HepG2 (cell line): ENCODE data around the gene TMCC2. TPM values are rescaled to one million over a fixed set of nuclear protein-coding genes. Genes with fewer than 3 reads are reported as not detected.

ENCODE experiments used
- FOXA1 ChIP-seq, 2 experiments: fragments of 450-650 bp in 1 of 2; sonication (generic) in 1 of 2; formaldehyde crosslinking in 1 of 2; IDR thresholded peaks; 2 replicates each; pipeline versions ENCODE4 v1.4.0 to v1.6.1; 2016 to 2020; ENCODE audit warnings: missing genetic modification reagents in 1 of 2
- GTF2F1 ChIP-seq: fragments of 150-350 bp; IDR thresholded peaks from 2 replicates; pipeline ENCODE4 v1.6.1; 2014; ENCODE audit warnings: low read length
- HCFC1 ChIP-seq: fragments of 150-350 bp; IDR thresholded peaks from 2 replicates; pipeline ENCODE4 v1.6.1; 2014; ENCODE audit warnings: low read depth, low read length
- NFKBIZ ChIP-seq: IDR thresholded peaks from 2 replicates; pipeline ENCODE4 v1.6.1; 2018; ENCODE audit warnings: missing genetic modification reagents, missing compliant biosample characterization
- SKI ChIP-seq: fragments of 450-650 bp; IDR thresholded peaks from one replicate; pipeline ENCODE4 v1.6.1; 2018; ENCODE audit warnings: mild to moderate bottlenecking; ENCODE audit not compliant: partially characterized antibody
- TBX2 ChIP-seq: sonication (generic); formaldehyde crosslinking; IDR thresholded peaks from 2 replicates; pipeline ENCODE4 v1.5.0; 2020; ENCODE audit warnings: missing genetic modification reagents, mild to moderate bottlenecking, borderline replicate concordance
- ZBTB42 ChIP-seq: sonication (generic); formaldehyde crosslinking; IDR thresholded peaks from 2 replicates; pipeline ENCODE4 v1.5.0; 2020; ENCODE audit warnings: mild to moderate bottlenecking, missing genetic modification reagents
- ZBTB7B ChIP-seq: sonication (generic); formaldehyde crosslinking; IDR thresholded peaks from 2 replicates; pipeline ENCODE4 v1.4.0; 2020; ENCODE audit warnings: missing genetic modification reagents
- ZNF251 ChIP-seq: sonication (generic); formaldehyde crosslinking; IDR thresholded peaks from 2 replicates; pipeline ENCODE4 v1.9.0; 2021; ENCODE audit warnings: mild to moderate bottlenecking, missing genetic modification reagents
- ZNF333 ChIP-seq: sonication (generic); formaldehyde crosslinking; IDR thresholded peaks from 2 replicates; pipeline ENCODE4 v1.4.0; 2020; ENCODE audit warnings: mild to moderate bottlenecking, missing genetic modification reagents, borderline replicate concordance
- ZNF335 ChIP-seq: sonication (generic); formaldehyde crosslinking; IDR thresholded peaks from 2 replicates; pipeline ENCODE4 v1.4.0; 2020; ENCODE audit warnings: missing genetic modification reagents
- ZNF350 ChIP-seq: sonication (generic); formaldehyde crosslinking; IDR thresholded peaks from 2 replicates; pipeline ENCODE4 v1.4.0; 2020; ENCODE audit warnings: mild to moderate bottlenecking, low read depth, missing genetic modification reagents, borderline replicate concordance
- ZNF549 ChIP-seq: sonication (generic); formaldehyde crosslinking; IDR thresholded peaks from 2 replicates; pipeline ENCODE4 v1.5.0; 2020; ENCODE audit warnings: missing genetic modification reagents
- ZNF724P ChIP-seq: sonication (generic); formaldehyde crosslinking; IDR thresholded peaks from 2 replicates; pipeline ENCODE4 v1.8.0; 2022; ENCODE audit warnings: missing genetic modification reagents, borderline replicate concordance
- ZNF816 ChIP-seq: sonication (generic); formaldehyde crosslinking; IDR thresholded peaks from 2 replicates; pipeline ENCODE4 v1.8.0; 2022; ENCODE audit warnings: missing genetic modification reagents, mild to moderate bottlenecking, borderline replicate concordance
- polyA plus RNA-seq, 8 experiments: library from polyadenylated mRNA; depleted of rRNA in 3 of 8; stranded (reverse) in 7 of 8; unstranded in 1 of 8; fragments of >200 nt; fragmentation: Illumina TruSeq in 4 of 8; extraction: Trizol in 4 of 8; gene quantifications; 2 replicates each; pipeline versions ENCODE4 v1.2.1 to v1.2.3, GENCODE V29; 2011 to 2016; ENCODE audit warnings: low read depth in 4 of 8, missing spikeins in 1 of 8, mixed read lengths in 1 of 8; ENCODE audit not compliant: insufficient read depth in 1 of 8
- total RNA-seq, 5 experiments: library from RNA; depleted of rRNA; stranded (reverse); fragments of >200 nt; fragmentation: Illumina TruSeq; extraction: Trizol; gene quantifications; 2 replicates each; pipeline ENCODE4 v1.2.3, GENCODE V29; 2016; ENCODE audit warnings: low read depth in 1 of 5
- TF ChIP-seq, protein P1 (sequence below): sonication (generic); formaldehyde crosslinking; IDR thresholded peaks from 2 replicates; pipeline ENCODE4 v1.8.1; 2023; ENCODE audit warnings: mild to moderate bottlenecking, missing genetic modification reagents
- TF ChIP-seq, protein P2 (sequence below): sonication (generic); formaldehyde crosslinking; IDR thresholded peaks from 2 replicates; pipeline ENCODE4; 2020; ENCODE audit warnings: missing genetic modification reagents, mild to moderate bottlenecking, borderline replicate concordance
- TF ChIP-seq, protein P3 (sequence below): sonication (generic); formaldehyde crosslinking; IDR thresholded peaks from 2 replicates; pipeline ENCODE4 v1.4.0; 2020; ENCODE audit warnings: mild to moderate bottlenecking, missing genetic modification reagents, borderline replicate concordance
- TF ChIP-seq, protein P4 (sequence below): IDR thresholded peaks from 2 replicates; pipeline ENCODE4 v1.6.1; 2012; ENCODE audit warnings: low read depth, low read length, improper control_type of control experiment

TMCC2 gene
- total and polyA plus RNA-seq, 2 of the 13 experiments (the other 11 are each of a cell fraction or from before 2014, with no cell fraction given) = 0.12 to 0.24 TPM

DNA sequence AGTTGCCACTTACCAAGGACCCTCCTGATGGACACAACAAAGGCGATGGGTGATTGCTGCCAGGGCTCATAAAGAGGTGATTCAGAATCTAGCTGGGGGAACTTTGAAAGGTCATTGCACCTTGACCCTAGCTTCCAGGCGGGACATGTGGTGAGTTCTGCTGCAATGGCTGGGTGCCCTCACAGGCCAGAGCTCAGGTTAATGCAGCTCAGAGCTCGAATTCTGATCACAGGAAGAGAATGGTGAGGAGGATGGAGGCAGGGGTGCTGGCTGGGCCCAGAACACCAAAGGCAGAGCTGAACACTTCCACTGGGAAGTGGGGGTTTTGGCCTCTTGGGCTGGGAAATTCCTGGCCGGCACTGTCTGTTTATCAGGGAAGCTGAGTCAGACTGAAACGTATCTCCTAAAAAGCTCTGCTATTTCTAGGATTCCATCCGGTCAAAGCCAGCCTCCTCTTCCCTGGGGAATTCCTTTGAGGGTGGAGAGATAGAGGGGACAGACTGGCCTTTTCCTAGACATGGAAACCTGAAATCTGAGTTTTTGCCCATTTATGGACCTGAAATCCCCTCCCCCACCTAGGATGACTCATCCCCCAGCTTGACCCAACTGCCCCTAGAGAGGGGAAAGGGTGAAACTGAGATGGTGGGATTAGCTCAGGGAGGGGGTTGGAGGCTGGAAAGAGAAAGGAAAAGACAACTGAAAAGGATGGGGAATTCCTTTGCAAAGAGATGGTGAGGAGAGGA, 66.6 kb downstream of the TMCC2 start (continued):
- TF ChIP-seq, protein P1, sequence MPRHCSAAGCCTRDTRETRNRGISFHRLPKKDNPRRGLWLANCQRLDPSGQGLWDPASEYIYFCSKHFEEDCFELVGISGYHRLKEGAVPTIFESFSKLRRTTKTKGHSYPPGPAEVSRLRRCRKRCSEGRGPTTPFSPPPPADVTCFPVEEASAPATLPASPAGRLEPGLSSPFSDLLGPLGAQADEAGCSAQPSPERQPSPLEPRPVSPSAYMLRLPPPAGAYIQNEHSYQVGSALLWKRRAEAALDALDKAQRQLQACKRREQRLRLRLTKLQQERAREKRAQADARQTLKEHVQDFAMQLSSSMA (CRISPR knock-in tag) = 0 out of 2 replicates have a peak, but pooled peaks have one; percentile 33
- no peak for TF ChIP-seq FOXA1 (IDR thresholded peaks at IDR 0.05)
- no peak for TF ChIP-seq FOXA1 (CRISPR knock-in tag; IDR thresholded peaks at IDR 0.05)
- TF ChIP-seq ZBTB7B (CRISPR knock-in tag) = peak; percentile 44; the same call in 1 of the 2 replicates
- TF ChIP-seq, protein P2, sequence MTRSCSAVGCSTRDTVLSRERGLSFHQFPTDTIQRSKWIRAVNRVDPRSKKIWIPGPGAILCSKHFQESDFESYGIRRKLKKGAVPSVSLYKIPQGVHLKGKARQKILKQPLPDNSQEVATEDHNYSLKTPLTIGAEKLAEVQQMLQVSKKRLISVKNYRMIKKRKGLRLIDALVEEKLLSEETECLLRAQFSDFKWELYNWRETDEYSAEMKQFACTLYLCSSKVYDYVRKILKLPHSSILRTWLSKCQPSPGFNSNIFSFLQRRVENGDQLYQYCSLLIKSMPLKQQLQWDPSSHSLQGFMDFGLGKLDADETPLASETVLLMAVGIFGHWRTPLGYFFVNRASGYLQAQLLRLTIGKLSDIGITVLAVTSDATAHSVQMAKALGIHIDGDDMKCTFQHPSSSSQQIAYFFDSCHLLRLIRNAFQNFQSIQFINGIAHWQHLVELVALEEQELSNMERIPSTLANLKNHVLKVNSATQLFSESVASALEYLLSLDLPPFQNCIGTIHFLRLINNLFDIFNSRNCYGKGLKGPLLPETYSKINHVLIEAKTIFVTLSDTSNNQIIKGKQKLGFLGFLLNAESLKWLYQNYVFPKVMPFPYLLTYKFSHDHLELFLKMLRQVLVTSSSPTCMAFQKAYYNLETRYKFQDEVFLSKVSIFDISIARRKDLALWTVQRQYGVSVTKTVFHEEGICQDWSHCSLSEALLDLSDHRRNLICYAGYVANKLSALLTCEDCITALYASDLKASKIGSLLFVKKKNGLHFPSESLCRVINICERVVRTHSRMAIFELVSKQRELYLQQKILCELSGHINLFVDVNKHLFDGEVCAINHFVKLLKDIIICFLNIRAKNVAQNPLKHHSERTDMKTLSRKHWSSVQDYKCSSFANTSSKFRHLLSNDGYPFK (CRISPR knock-in tag) = no peak
- TF ChIP-seq, protein P3, sequence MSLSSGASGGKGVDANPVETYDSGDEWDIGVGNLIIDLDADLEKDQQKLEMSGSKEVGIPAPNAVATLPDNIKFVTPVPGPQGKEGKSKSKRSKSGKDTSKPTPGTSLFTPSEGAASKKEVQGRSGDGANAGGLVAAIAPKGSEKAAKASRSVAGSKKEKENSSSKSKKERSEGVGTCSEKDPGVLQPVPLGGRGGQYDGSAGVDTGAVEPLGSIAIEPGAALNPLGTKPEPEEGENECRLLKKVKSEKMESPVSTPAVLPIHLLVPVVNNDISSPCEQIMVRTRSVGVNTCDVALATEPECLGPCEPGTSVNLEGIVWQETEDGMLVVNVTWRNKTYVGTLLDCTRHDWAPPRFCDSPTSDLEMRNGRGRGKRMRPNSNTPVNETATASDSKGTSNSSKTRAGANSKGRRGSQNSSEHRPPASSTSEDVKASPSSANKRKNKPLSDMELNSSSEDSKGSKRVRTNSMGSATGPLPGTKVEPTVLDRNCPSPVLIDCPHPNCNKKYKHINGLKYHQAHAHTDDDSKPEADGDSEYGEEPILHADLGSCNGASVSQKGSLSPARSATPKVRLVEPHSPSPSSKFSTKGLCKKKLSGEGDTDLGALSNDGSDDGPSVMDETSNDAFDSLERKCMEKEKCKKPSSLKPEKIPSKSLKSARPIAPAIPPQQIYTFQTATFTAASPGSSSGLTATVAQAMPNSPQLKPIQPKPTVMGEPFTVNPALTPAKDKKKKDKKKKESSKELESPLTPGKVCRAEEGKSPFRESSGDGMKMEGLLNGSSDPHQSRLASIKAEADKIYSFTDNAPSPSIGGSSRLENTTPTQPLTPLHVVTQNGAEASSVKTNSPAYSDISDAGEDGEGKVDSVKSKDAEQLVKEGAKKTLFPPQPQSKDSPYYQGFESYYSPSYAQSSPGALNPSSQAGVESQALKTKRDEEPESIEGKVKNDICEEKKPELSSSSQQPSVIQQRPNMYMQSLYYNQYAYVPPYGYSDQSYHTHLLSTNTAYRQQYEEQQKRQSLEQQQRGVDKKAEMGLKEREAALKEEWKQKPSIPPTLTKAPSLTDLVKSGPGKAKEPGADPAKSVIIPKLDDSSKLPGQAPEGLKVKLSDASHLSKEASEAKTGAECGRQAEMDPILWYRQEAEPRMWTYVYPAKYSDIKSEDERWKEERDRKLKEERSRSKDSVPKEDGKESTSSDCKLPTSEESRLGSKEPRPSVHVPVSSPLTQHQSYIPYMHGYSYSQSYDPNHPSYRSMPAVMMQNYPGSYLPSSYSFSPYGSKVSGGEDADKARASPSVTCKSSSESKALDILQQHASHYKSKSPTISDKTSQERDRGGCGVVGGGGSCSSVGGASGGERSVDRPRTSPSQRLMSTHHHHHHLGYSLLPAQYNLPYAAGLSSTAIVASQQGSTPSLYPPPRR (CRISPR knock-in tag) = peak; percentile 76; the same call in 1 of the 2 replicates
- TF ChIP-seq, protein P4, sequence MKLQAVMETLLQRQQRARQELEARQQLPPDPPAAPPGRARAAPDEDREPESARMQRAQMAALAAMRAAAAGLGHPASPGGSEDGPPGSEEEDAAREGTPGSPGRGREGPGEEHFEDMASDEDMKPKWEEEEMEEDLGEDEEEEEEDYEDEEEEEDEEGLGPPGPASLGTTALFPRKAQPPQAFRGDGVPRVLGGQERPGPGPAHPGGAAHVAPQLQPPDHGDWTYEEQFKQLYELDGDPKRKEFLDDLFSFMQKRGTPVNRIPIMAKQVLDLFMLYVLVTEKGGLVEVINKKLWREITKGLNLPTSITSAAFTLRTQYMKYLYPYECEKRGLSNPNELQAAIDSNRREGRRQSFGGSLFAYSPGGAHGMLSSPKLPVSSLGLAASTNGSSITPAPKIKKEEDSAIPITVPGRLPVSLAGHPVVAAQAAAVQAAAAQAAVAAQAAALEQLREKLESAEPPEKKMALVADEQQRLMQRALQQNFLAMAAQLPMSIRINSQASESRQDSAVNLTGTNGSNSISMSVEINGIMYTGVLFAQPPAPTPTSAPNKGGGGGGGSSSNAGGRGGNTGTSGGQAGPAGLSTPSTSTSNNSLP = no peak
- TF ChIP-seq SKI = no peak
- no peak for TF ChIP-seq HCFC1
- no peak for TF ChIP-seq ZNF549 (CRISPR knock-in tag)
- TF ChIP-seq ZNF335 (CRISPR knock-in tag) = no peak
- TF ChIP-seq ZBTB42 (CRISPR knock-in tag) = no peak
- no peak for TF ChIP-seq ZNF724P
- TF ChIP-seq ZNF251 (CRISPR knock-in tag) = no peak
- TF ChIP-seq GTF2F1 = no peak
- TF ChIP-seq ZNF350 (CRISPR knock-in tag) = peak; percentile 56; the same call in 1 of the 2 replicates
- peak; percentile 47; the same call in 1 of the 2 replicates for TF ChIP-seq TBX2
- TF ChIP-seq ZNF816 = no peak
- no peak for TF ChIP-seq ZNF333
- TF ChIP-seq NFKBIZ (CRISPR knock-in tag) = no peak
